NK-92 (cell line): Measurements from ENCODE around the gene SLMAP.
"Not testable (repeated sequence)": the region's sequence is repeated elsewhere in the genome, so short reads cannot be mapped to it uniquely, and the experiment has no call there.

Experiments
- DNase-seq: peaks from one replicate; lab custom pipeline; 2025; ENCODE audit not compliant: unreplicated experiment; lab: John Stamatoyannopoulos, UW

Gene SLMAP

GRCh38 chr3:57826952-57827723 is 71.0 kb downstream of the SLMAP start:
- no peak for DNase-seq

DNA sequence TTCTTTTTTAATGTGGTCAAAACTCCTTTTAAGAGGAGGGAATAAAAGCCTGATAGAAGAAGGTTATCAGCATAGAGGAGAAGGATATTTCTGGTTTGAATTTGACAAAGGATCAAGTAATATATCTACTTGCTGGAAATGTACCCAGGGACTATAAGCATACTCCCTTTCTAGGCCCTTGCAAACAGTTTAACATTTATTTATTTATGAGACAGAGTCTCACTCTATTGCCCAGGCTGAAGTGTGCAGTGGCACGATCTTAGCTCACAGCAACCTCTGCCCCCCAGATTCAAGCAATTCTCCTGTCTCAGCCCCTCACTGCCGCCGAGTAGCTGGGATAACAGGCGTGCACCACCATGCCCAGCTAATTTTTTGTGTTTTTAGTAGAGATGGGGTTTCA is 71.6 kb downstream of the SLMAP start:
- no peak for DNase-seq

- no peak for DNase-seq
Observed at GRCh38 chr3:57832486-57832885, 76.4 kb downstream of the SLMAP start.

DNA sequence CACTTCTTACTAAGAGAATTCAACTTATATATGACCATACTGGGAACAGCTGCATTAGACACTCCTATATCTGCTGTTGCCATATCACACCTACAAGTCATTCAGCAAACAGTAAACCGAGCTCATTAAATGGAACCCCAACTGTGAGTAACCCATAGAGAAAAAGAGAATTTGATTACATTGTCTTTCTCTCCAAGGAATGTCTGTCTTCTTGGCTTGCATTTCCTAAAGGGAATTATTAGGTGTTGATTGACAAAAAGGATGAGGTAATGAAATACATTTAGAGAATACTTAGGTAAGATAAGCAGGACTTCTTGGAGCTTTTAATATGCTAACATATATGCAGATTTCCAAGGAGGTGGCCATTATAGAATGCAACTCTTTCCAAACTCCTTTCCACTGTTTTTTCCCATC is 76.8 kb downstream of the SLMAP start:
- DNase-seq = no peak

GRCh38 chr3:57833763-57834162 is 77.7 kb downstream of the SLMAP start:
- DNase-seq = no peak

- no peak for DNase-seq
Observed at GRCh38 chr3:57837686-57838085, 81.6 kb downstream of the SLMAP start.

DNA sequence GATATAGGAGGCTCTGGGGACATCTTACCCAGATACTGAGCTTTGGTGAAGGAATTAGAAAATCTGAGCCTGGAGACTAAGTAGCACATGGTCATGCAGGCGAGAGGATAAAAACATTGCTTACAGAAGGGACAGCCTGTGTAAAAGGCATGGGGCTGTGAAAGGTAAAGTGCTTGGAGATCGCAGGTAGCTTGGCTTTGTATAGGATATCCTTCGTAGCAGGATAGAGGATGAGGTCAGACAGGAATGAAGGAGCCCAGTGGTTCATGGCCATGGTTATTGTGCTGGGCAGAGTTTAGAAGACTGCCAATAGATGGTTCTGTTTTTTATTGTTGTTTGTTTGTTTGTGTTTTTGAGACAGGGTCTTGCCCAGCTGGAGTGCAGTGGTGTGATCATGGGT is 82.5 kb downstream of the SLMAP start:
- no peak for DNase-seq

DNA sequence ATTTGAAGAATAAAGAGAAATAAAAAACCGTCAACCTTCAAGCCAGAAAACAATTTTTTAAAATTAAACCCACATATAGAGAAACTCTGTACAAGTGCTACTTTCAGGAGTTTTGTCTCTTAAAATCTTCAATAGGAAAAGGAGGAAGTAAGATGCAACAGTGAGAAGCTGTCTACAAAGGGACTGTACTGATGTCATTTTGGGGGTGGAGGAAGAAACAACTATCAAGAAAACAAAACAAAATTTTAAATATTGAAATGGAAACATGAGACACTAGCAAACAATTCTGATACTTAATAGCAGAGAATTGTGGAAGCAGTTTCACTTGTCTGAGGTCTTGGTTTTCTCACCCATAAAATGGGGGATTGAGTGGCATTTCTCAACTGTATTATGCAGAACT is 84.4 kb downstream of the SLMAP start:
- no peak for DNase-seq

- DNase-seq = no peak
Observed at GRCh38 chr3:57841818-57842217, 85.7 kb downstream of the SLMAP start.

DNA sequence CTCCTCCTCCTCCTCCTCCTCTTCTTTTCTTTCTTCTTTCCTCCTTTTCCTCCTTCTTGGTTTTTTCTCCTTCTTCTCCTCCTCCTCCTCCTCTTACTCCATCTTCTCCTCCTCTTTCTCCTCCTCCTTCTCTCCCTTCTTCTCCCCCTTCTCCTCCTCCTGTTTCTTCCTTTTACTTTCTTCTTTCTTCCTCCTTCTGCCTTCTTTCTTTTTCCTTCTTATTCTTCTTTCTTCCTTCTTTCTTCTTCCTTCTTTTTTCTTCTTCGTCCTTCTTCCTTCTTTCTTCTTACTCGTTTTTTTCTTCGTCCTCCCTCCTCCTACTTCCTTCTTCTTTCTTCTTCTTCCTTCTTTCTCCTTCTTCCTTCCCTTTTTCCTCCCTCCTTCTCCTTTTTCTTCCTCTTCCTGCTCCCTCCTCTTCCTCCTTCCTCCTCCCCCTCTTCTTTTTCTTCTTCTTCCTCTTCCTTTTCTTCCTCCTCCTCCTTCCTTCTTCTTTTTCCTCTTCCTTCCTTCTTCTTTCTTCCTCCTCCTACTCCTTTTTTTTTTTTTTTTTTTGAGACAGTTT is 92.1 kb downstream of the SLMAP start:
- DNase-seq = no peak

DNA sequence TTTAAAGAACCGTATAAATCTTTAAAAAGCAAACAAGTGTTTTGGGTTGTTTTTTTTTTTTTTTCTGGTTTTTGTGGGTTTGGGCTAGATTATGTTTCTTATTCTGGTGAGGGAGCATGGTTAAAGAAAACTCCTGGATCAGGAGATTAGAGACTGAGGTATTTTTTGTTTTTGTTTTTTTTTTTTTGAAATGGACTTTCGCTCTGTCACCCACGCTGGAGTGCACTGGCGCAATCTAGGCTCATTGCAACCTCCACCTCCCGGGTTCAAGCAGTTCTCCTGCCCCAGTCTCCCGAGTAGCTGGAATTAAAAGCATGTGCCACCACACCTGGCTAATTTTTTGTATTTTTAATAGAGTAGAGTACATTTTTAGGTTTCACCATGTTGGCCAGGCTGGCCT is 95.2 kb downstream of the SLMAP start:
- no peak for DNase-seq

- DNase-seq = no peak
Observed at GRCh38 chr3:57852896-57853295, 96.8 kb downstream of the SLMAP start.

GRCh38 chr3:57855281-57855680 is 99.2 kb downstream of the SLMAP start:
- no peak for DNase-seq

DNA sequence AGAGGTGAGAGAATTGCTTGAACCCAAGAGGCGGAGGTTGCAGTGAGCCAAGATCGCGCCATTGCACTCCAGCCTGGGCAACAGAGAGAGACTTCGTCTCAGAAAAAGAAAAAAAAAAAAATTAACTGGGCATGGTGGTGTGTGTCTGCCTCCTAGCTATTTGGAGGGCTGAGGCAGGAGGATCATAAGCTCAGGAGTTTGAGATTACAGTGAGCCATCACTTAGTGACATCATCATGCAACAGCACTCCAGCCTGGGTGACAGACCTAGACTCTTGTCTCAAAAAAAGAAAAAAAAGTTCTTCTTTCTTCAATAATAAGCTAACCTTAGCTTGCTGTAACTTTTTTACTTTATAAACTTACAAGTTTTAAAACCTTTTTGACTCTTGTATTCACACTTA is 99.8 kb downstream of the SLMAP start:
- DNase-seq = no peak

DNA sequence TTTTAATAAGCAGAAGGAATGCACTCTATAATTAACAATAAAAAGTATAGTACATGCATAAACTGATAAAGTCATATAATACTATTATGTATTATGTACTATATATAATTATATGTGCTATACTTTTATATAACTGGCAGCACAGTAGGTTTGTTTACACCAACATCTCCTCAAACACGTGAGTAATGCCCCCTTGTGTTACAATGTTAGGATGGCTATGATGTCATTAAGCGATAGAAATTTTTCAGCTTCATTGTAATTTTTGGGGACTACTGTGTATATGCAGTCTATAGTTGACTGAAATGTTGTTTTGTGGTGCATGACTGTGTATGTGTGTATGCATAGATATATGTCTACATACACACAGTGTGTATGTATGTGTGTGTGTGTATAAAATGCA is 100.6 kb downstream of the SLMAP start:
- DNase-seq = no peak

GRCh38 chr3:57862894-57863293 is 106.8 kb downstream of the SLMAP start:
- no peak for DNase-seq

- no peak for DNase-seq
Observed at GRCh38 chr3:57863380-57863779, 107.3 kb downstream of the SLMAP start.

GRCh38 chr3:57864853-57865252 is 108.7 kb downstream of the SLMAP start:
- no peak for DNase-seq

DNA sequence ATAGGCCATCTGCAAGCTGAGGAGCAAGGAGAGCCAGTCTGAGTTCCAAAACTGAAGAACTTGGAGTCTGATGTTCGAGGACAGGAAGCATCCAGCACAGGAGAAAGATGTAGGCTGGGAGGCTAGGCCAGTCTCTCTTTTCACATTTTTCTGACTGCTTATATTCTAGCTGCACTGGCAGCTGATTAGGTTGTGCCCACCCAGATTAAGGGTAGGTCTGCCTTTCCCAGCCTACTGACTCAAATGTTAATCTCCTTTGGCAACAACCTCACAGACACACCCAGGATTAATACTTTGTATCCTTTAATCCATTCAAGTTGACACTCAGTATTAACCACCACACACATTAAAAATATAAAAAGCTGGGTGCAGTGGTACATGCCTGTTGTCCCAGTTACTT is 113.0 kb downstream of the SLMAP start:
- DNase-seq = not testable (repeated sequence)

GRCh38 chr3:57872606-57873005 is 116.5 kb downstream of the SLMAP start:
- DNase-seq = no peak

GRCh38 chr3:57876632-57877031 is 120.5 kb downstream of the SLMAP start:
- no peak for DNase-seq

DNA sequence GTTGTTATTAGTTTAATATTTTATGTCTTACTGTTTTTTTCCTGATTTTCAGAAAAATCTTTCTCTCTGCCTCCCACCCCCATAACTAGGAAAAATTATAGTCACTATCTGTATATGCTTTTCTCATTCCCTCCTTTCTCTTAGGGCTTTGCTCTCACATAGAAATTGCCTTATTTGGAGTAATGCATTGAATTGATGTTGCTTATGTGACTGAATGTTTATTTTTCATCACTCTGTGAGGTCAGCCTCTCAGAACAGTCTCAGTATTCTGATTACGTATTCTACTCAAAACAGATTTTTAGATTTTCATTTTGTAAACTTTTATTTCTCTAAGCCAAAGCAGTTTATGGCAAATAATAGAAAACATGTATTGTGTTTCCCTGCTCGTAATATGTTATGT is 121.0 kb downstream of the SLMAP start:
- DNase-seq = no peak

- DNase-seq = not testable (repeated sequence)
Observed at GRCh38 chr3:57884436-57884835, 128.3 kb downstream of the SLMAP start.
